NOMO-1 treated with DMSO at 0.1 percent for 48 hours (cell line): ENCODE measurements around the gene GRHPR.
"Not testable (repeated sequence)": the region's sequence is repeated elsewhere in the genome, so short reads cannot be mapped to it uniquely, and the experiment has no call there.

Experiments
- DNase-seq: peaks from one replicate; lab custom pipeline; 2025; ENCODE audit not compliant: unreplicated experiment; lab: John Stamatoyannopoulos, UW

Gene GRHPR

DNA sequence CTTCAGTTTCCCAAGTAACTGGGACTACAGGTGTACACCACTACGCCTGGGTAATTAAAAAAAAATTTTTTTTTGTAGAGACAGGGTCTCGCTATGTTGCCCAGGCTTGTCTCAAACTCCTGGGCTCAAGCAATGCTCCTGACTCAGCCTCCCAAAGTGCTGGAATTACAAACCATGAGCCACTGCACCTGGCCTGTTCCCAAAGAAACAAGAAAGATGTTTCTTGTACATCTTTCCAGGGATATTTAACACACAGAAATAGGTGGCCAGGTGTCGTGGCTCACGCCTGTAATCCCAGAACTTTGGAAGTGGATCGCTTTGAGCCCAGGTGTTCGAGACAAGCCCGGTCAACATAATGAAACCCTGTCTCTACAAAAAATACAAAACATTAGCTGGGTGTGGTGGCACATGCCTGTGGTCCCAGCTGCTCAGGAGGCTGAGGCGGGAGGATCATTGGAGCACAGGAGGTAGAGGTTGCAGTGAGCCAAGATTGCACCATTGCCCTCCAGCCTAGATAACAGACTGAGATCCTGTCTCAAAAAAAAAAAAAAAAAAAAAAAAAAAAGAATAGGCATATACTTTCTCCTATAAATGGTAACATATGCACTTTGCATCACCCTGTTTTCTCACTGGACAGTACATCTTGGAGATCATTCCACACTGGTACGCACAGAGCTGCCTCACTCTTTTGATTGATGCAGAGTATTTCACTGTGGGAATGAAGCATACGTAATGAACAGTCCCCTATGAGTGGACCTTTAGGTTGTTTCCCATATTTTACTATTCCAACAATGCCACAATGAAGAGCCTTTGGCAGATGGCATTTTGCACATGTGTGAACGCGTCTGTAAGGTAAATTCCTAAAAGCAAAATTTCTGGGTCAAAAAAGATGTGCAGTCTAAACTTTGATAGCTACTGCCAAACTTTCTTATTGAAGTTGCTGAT, 2.0 kb upstream of the GRHPR start:
- DNase-seq = no peak

DNA sequence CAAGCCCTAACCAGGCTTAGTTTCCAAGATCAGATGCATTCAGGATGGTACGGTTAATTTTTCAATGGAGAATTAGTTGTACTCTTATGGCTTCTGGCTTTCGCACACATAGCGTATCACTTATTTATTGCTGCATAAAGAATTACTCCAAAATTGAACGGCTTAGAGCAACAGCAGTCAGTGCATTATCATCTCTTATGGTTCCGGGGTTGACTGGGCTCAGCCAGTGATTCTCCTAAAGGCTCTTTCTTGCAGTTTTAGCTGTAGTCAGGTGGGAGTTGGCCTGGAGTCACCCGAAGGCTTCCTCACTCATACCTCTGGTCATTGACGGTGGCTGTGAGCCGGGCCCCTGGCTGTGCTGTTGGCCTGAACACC, 595 bp upstream of the GRHPR start:
- no peak for DNase-seq

- DNase-seq = no peak
These were observed 1.0 kb downstream of the GRHPR start for GRCh38 chr9:37423508-37423907.

GRCh38 chr9:37424204-37424685, 1.7 kb downstream of the GRHPR start:
- no peak for DNase-seq

- no peak for DNase-seq
These were observed 2.3 kb downstream of the GRHPR start for GRCh38 chr9:37424686-37425297.

DNA sequence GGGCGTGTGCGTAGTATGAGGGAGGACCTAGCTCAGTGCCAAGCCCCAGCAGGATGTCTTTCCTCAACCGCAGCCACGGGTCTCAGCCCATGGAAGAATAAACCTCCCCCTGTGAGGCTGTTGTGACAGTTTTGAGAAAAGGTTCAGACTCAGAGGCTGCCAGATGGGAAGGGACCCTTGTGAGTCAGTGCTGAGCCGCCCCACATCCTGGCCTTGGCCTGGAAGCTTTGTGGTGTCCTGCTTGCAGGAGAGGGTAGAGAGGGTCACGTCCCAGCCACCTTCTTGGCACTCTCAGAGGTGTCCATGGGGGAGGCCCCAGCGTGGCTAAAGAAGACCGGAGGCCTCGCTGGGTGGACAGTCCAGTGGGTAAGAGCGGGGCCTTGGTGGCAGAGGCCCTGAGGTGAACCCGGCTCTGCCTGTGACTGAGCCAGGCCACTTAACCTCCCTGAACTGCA, 2.8 kb downstream of the GRHPR start:
- no peak for DNase-seq

DNA sequence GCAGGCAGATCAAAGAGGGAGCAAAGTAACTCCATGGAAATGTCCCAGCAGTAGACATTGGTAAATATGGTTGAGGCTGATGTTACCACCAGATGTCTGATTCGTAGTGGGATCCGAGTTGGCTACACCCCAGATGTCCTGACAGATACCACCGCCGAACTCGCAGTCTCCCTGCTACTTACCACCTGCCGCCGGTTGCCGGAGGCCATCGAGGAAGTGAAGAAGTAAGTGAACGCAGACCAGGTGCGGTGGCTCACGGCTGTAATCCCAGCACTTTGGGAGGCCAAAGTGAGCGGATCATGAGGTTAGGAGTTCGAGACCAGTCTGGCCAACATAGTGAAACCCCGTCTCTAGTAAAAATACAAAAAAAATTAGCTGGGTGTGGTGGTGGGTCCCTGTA, 3.9 kb downstream of the GRHPR start:
- DNase-seq = not testable (repeated sequence)

- DNase-seq = no peak
These were observed 4.3 kb downstream of the GRHPR start for GRCh38 chr9:37426846-37427245.

DNA sequence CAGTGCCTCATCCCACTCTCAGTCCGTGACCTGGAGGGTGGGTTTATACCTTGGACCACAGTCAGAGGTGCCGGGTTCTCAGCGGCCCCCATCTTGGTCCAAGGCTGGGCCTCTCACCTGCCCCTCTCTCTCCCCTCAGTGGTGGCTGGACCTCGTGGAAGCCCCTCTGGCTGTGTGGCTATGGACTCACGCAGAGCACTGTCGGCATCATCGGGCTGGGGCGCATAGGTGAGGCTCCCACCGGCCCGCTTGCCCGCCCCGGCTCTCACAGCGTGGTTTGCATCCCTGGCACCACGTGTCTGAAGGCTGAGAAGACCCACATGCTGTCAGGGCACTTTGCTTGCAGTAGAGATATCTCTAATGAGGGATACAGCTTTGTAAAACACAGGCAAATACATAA, 5.8 kb downstream of the GRHPR start:
- no peak for DNase-seq

- DNase-seq = no peak
These were observed 7.2 kb downstream of the GRHPR start for GRCh38 chr9:37429441-37430285.

- DNase-seq = no peak
These were observed 8.5 kb downstream of the GRHPR start for GRCh38 chr9:37430841-37431597.

DNA sequence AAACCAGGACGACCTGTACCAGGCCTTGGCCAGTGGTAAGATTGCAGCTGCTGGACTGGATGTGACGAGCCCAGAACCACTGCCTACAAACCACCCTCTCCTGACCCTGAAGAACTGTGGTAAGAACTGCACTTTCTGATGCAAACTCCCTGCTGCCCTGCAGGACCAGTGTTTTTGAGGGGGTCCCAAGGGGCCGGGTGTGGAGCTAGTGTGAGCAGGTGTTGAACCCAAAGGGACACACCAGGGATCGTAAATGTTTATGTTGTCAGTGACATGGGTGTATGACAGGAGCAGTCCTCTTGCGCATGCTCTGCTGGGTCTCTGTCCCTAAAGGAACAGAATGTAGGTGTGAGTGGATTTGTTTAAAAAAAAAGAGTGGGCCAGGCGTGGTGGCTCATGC, 9.5 kb downstream of the GRHPR start:
- DNase-seq = no peak

DNA sequence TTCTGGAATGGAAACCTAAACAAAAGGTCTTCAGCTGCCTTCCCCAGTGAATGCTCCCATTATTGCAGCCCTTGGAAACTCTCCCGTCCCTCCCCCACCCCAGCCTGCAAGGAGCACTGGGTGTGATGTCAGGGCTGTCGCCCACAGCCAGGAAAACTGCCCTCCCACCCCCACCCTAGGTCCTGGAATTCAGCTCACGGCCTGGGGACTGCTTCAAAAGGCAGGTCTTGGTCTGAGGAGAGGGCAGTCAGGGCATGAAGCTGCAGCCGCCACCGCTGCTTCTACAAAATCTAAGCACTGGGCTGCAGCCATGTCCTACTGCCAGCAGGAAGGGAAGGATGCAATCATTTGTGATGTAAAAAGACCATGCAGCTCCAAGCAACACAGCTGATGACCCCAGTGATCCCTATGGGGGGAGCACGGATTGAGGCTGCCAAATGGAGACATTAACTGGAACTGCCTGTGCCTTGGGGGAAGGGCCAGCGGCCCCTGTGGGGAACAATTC, 11.4 kb downstream of the GRHPR start:
- no peak for DNase-seq

GRCh38 chr9:37436540-37436939, 14.0 kb downstream of the GRHPR start:
- no peak for DNase-seq

GRCh38 chr9:37437010-37437409, 14.5 kb downstream of the GRHPR start:
- no peak for DNase-seq

- no peak for DNase-seq
These were observed 15.1 kb downstream of the GRHPR start for GRCh38 chr9:37437621-37438020.

DNA sequence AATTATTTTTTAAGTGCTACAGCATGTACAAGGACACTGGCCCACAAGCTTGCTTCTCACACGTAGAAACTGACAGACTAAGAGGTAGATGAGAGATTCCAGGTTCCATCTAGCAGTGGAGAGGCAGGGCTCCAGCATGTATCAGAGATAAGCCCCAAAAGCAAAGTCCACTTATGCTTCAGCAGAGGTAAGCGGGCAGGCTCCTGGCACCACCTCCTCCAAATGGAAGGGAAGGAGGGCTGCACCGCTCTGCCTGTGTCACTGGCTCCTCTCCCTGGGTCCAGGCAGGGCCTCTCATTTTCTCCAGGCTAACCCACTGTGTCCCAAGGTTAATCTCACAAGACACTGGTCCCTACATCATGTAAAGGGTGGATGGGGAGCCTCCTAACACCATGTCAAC, 15.9 kb downstream of the GRHPR start:
- no peak for DNase-seq

GRCh38 chr9:37441776-37442370, 19.4 kb downstream of the GRHPR start:
- no peak for DNase-seq

DNA sequence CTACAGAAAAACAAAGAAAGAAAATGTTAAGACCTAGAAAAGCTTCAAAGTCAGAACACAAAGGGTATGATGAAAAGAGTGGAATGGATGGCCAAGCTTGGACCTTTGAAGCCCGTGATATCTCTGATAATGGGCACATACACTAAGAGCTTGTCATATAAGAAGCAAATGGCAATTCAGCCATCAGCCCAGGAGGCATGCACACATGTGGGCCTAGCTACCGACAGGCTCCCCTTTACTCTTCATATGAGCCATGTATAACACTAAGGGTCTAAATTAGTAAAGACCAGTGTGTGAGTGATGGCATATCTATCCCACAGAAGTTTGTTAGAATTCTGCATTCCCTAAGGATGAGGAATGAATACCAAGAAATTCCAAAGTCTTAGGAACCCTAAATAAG, 20.1 kb downstream of the GRHPR start:
- no peak for DNase-seq

GRCh38 chr9:37443566-37443965, 21.1 kb downstream of the GRHPR start:
- DNase-seq = no peak
